ENCODE measurements around the gene NEK9. TPM values are rescaled to one million over a fixed set of nuclear protein-coding genes. Genes with fewer than 3 reads are reported as not detected.

The NEK9 gene
- total and polyA plus RNA-seq, 8 donors: 12.5 to 225 (median 30.4) TPM

DNA sequence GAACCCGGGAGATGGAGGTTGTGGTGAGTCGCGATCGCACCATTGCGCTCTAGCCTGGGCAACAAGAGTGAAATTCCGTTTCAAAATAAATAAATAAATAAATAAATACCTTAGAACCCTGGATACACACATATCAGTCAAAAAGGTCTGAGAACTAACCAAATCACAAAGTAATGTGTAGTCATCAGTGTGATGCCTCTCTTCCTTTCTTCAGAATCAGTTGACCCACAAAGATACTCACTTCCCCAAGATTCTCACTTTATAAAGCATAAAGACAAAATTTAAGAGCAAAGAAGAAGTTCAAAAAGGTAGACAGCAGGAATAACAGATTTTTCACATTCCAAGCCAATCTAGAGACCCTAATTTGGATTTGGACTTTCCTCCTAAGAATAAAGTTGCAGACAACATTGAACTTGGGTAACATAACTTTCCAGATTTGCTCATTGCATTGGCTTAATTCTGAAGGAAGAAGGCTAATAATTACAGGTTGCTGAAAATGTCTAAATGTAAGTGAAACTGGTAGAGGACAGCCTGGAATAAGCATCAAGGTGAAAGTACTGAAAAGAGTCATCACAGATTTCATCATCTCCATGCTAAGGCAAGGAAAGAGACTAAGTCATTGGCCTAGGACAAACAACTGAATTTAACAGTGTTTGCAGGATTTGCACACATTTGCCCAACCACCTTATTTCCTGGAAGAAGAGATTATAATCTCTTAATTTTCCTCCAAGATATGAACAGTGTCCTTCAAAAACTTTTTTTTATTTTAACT is 32.2 kb upstream of the NEK9 start:
- WGBS, 5 donors: 95 to 99% (median 96%) methylated on average over 6 of the region's 6 CpGs
- H3K36me3 ChIP-seq: peaks cover 0 to 5% (median 2%) of the 10 kb centered on the region in 4 donors
- no peak for DNase-seq
- intact Hi-C loops (cut with DNase I; ENCODE audit: low total_unique reads): no loop called here
- no peak overlapping the region for H3K4me3 ChIP-seq
- no peaks in the 10 kb centered on the region for H3K27me3 ChIP-seq
- H3K27ac ChIP-seq: peak overlapping the region in 1 of 5 donors; percentile 35
- peaks cover 0 to 72% (median 22%) of the 10 kb centered on the region in 4 donors for H3K4me1 ChIP-seq
- no peak for TF ChIP-seq POLR2A (IDR thresholded peaks at IDR 0.05)
- TF ChIP-seq POLR2AphosphoS5 (IDR thresholded peaks at IDR 0.05): no peak
- TF ChIP-seq CTCF (IDR thresholded peaks at IDR 0.05): no peak
- TF ChIP-seq EP300 (IDR thresholded peaks at IDR 0.05): no peak
- H3K9me3 ChIP-seq: no peaks in the 10 kb centered on the region

- no peak overlapping the region for H3K4me3 ChIP-seq
- 64 to 79% (median 70%) methylated on average over 3 of the region's 3 CpGs for WGBS, 5 donors
- no peaks in the 10 kb centered on the region for H3K27me3 ChIP-seq
- TF ChIP-seq POLR2A (IDR thresholded peaks at IDR 0.05) (no peak), CTCF (IDR thresholded peaks at IDR 0.05) (no peak), EP300 (IDR thresholded peaks at IDR 0.05) (no peak), POLR2AphosphoS5 (IDR thresholded peaks at IDR 0.05) (no peak)
- H3K27ac ChIP-seq: no peak overlapping the region
- peak in 1 of 2 donors; percentile 23 for DNase-seq
- H3K4me1 ChIP-seq: peaks cover 4 to 80% (median 27%) of the 10 kb centered on the region in 4 donors
- intact Hi-C loops (cut with DNase I; ENCODE audit: low total_unique reads): no loop called here
- peaks cover 0 to 4% (median 3%) of the 10 kb centered on the region in 4 donors for H3K36me3 ChIP-seq
- no peaks in the 10 kb centered on the region for H3K9me3 ChIP-seq
Observed at GRCh38 chr14:75156901-75157300, 30.1 kb upstream of the NEK9 start.

DNA sequence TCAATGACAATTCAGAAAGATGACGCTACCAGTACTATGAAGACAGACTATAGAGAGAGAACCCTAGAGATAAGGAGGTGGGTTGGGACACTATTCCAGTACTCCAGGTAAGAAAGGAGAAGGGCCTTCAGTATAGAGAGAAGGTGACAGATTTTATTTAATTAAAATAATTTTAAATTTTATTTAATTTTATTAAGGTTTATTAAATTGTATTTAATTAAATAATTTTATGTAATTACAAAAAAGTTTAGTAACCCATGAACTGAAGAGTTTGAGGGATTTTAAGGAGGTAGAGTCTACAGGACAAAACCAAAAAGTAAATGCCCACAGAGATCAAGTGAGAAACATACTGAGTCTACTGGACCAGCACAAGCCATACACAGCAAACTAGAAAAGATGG is 29.3 kb upstream of the NEK9 start:
- Histone ChIP-seq H3K27me3 (no peaks in the 10 kb centered on the region), H3K4me1 (peaks cover 4 to 77% (median 26%) of the 10 kb centered on the region in 4 donors)
- TF ChIP-seq EP300 (IDR thresholded peaks at IDR 0.05): no peak
- no peak for TF ChIP-seq POLR2A (IDR thresholded peaks at IDR 0.05)
- TF ChIP-seq POLR2AphosphoS5 (IDR thresholded peaks at IDR 0.05): no peak
- no peak for TF ChIP-seq CTCF (IDR thresholded peaks at IDR 0.05)

GRCh38 chr14:75155169-75155568 is 28.3 kb upstream of the NEK9 start:
- peaks cover 5 to 76% (median 26%) of the 10 kb centered on the region in 4 donors for H3K4me1 ChIP-seq
- TF ChIP-seq POLR2A (IDR thresholded peaks at IDR 0.05) (no peak), CTCF (IDR thresholded peaks at IDR 0.05) (no peak), EP300 (IDR thresholded peaks at IDR 0.05) (no peak), POLR2AphosphoS5 (IDR thresholded peaks at IDR 0.05) (no peak)
- no peak for DNase-seq
- H3K4me3 ChIP-seq: no peak overlapping the region
- H3K9me3 ChIP-seq: no peaks in the 10 kb centered on the region
- H3K27ac ChIP-seq: no peak overlapping the region
- H3K27me3 ChIP-seq: no peaks in the 10 kb centered on the region
- H3K36me3 ChIP-seq: peaks cover 13 to 19% (median 15%) of the 10 kb centered on the region in 4 donors
- intact Hi-C loops (cut with DNase I; ENCODE audit: low total_unique reads): no loop called here
- WGBS, 5 donors: 80 to 97% (median 83%) methylated on average over 3 of the region's 3 CpGs

More for the DNA sequence above, 29.3 kb upstream of the NEK9 start:
- no peak overlapping the region for H3K4me3 ChIP-seq
- DNase-seq: no peak
- H3K27ac ChIP-seq: no peak overlapping the region
- no peaks in the 10 kb centered on the region for H3K9me3 ChIP-seq
- H3K36me3 ChIP-seq: peaks cover 6 to 12% (median 11%) of the 10 kb centered on the region in 4 donors
- intact Hi-C loops (cut with DNase I; ENCODE audit: low total_unique reads): no loop called here
- WGBS, 5 donors: 95 to 100% (median 97%) methylated on average over 1 of the region's 1 CpG
